T-helper 9 cell (primary cell): ENCODE data around the gene ARF1.

ENCODE experiments used
- DNase-seq: peaks from one replicate; pipeline ENCODE4 v3.0.0-alpha.2; 2020

ARF1 gene

GRCh38 chr1:228071839-228072657 lies 10.5 kb upstream of the ARF1 start:
- no peak for DNase-seq

- no peak for DNase-seq
These were observed 9.9 kb upstream of the ARF1 start for GRCh38 chr1:228072658-228073043.

GRCh38 chr1:228073061-228073856 lies 9.2 kb upstream of the ARF1 start:
- DNase-seq = no peak

GRCh38 chr1:228073857-228074545 lies 8.5 kb upstream of the ARF1 start:
- no peak for DNase-seq

GRCh38 chr1:228074954-228075730 lies 7.4 kb upstream of the ARF1 start:
- DNase-seq = no peak

- no peak for DNase-seq
These were observed 6.7 kb upstream of the ARF1 start for GRCh38 chr1:228075801-228076271.

GRCh38 chr1:228076796-228077430 lies 5.6 kb upstream of the ARF1 start:
- no peak for DNase-seq

GRCh38 chr1:228077565-228078330 lies 4.8 kb upstream of the ARF1 start:
- DNase-seq = no peak

- no peak for DNase-seq
These were observed 3.5 kb upstream of the ARF1 start for GRCh38 chr1:228079013-228079412.

GRCh38 chr1:228079601-228080263 lies 2.8 kb upstream of the ARF1 start:
- DNase-seq = no peak

GRCh38 chr1:228081144-228081543 lies 1.4 kb upstream of the ARF1 start:
- DNase-seq = no peak

- DNase-seq = no peak
These were observed 812 bp upstream of the ARF1 start for GRCh38 chr1:228081578-228082213.

GRCh38 chr1:228082918-228083870 lies 686 bp downstream of the ARF1 start:
- peak; percentile 36 for DNase-seq

- DNase-seq = no peak
These were observed 1.4 kb downstream of the ARF1 start for GRCh38 chr1:228083871-228084278.

GRCh38 chr1:228084325-228084724 lies 1.8 kb downstream of the ARF1 start:
- DNase-seq = no peak

- DNase-seq = no peak
These were observed 2.3 kb downstream of the ARF1 start for GRCh38 chr1:228084797-228085196.

GRCh38 chr1:228085287-228085951 lies 2.9 kb downstream of the ARF1 start:
- DNase-seq = no peak

GRCh38 chr1:228087771-228088251 lies 5.3 kb downstream of the ARF1 start:
- no peak for DNase-seq
